Smooth muscle cell (in vitro differentiated cells): Measurements from ENCODE around the gene RASSF3. TPM values are rescaled to one million over a fixed set of nuclear protein-coding genes. Genes with fewer than 3 reads are reported as not detected.

Source experiments
- DNase-seq: peaks from one replicate; lab custom pipeline; 2025; ENCODE audit not compliant: unreplicated experiment; lab: John Stamatoyannopoulos, UW
- H2AFZ ChIP-seq: fragments of 200-600 bp; sonication (generic); 2 replicates; pipeline ENCODE4 v1.6.0; 2016; ENCODE audit warnings: antibody characterized with exemption, low read depth, mild to moderate bottlenecking
- H3F3A ChIP-seq: fragments of 200-600 bp; sonication (generic); 2 replicates; pipeline ENCODE4 v1.6.0; 2017; ENCODE audit warnings: antibody characterized with exemption, low read depth
- H3K27ac ChIP-seq: fragments of 200-600 bp; sonication (generic); 2 replicates; pipeline ENCODE4 v1.5.1; 2016; ENCODE audit warnings: low read depth, mild to moderate bottlenecking
- H3K27me3 ChIP-seq: fragments of 200-600 bp; sonication (generic); 2 replicates; pipeline ENCODE4 v1.6.1; 2016; ENCODE audit warnings: low read depth, mild to moderate bottlenecking
- H3K36me3 ChIP-seq: fragments of 200-600 bp; sonication (generic); 2 replicates; pipeline ENCODE4 v1.5.1; 2016; ENCODE audit warnings: low read depth
- H3K4me1 ChIP-seq: fragments of 200-600 bp; sonication (generic); 2 replicates; pipeline ENCODE4 v1.5.1; 2016; ENCODE audit warnings: low read depth
- H3K4me2 ChIP-seq: fragments of 200-600 bp; sonication (generic); 2 replicates; pipeline ENCODE4 v1.6.0; 2016; ENCODE audit warnings: mild to moderate bottlenecking
- H3K4me3 ChIP-seq: fragments of 200-600 bp; sonication (generic); 2 replicates; pipeline ENCODE4 v1.5.1; 2016; ENCODE audit warnings: mild to moderate bottlenecking
- H3K79me2 ChIP-seq: fragments of 200-600 bp; sonication (generic); 2 replicates; pipeline ENCODE4 v1.6.0; 2016; ENCODE audit warnings: low read depth, mild to moderate bottlenecking
- H3K9ac ChIP-seq: fragments of 200-600 bp; sonication (generic); 2 replicates; pipeline ENCODE4 v1.6.0; 2016; ENCODE audit warnings: low read depth
- H3K9me3 ChIP-seq: fragments of 200-600 bp; sonication (generic); replicated peaks from 2 replicates; pipeline ENCODE4 v1.5.1; 2016; ENCODE audit warnings: low read depth
- H4K20me1 ChIP-seq: fragments of 200-600 bp; sonication (generic); 2 replicates; pipeline ENCODE4 v1.6.0; 2016; ENCODE audit warnings: low read depth
- WGBS: methylation state at CpG from one replicate; pipeline ENCODE4 v1.1.7; 2016; ENCODE audit warnings: low lambda C conversion rate; 5-methylcytosine and 5-hydroxymethylcytosine counted together
- polyA plus RNA-seq: library from polyadenylated mRNA; unstranded; fragments of >200 nt; fragmentation: Nextera tagmentation; extraction: Ambion mirVana; gene quantifications from 2 replicates; pipeline ENCODE4 v1.2.1, GENCODE V29; 2016
- total RNA-seq: library from RNA; depleted of rRNA; stranded (reverse); fragments of >200 nt; gene quantifications from 2 replicates; pipeline ENCODE4 v1.2.3, GENCODE V29; 2014
- TF ChIP-seq, protein P1 (sequence below): fragments of 200-600 bp; sonication (generic); IDR thresholded peaks from 2 replicates; pipeline ENCODE4 v1.5.1; 2017; ENCODE audit warnings: borderline replicate concordance, mild to moderate bottlenecking, antibody characterized with exemption; ENCODE audit not compliant: insufficient read depth, poor library complexity, severe bottlenecking

Gene RASSF3
- total and polyA plus RNA-seq, 2 experiments from 2014 or later = 1.2 to 5.6 TPM

GRCh38 chr12:64733857-64734256, 123.6 kb downstream of the RASSF3 start:
- no peak overlapping the region for H3K27ac ChIP-seq
- no peak overlapping the region for H3K4me2 ChIP-seq
- H3K9ac ChIP-seq = no peak overlapping the region
- H3K4me1 ChIP-seq = no peaks in the 10 kb centered on the region
- H3K27me3 ChIP-seq = no peaks in the 10 kb centered on the region
- H2AFZ ChIP-seq = no peak overlapping the region
- no peaks in the 10 kb centered on the region for H3K9me3 ChIP-seq
- WGBS = 97% methylated on average over 4 of the region's 4 CpGs
- H3K79me2 ChIP-seq = no peaks in the 10 kb centered on the region
- TF ChIP-seq, protein P1, sequence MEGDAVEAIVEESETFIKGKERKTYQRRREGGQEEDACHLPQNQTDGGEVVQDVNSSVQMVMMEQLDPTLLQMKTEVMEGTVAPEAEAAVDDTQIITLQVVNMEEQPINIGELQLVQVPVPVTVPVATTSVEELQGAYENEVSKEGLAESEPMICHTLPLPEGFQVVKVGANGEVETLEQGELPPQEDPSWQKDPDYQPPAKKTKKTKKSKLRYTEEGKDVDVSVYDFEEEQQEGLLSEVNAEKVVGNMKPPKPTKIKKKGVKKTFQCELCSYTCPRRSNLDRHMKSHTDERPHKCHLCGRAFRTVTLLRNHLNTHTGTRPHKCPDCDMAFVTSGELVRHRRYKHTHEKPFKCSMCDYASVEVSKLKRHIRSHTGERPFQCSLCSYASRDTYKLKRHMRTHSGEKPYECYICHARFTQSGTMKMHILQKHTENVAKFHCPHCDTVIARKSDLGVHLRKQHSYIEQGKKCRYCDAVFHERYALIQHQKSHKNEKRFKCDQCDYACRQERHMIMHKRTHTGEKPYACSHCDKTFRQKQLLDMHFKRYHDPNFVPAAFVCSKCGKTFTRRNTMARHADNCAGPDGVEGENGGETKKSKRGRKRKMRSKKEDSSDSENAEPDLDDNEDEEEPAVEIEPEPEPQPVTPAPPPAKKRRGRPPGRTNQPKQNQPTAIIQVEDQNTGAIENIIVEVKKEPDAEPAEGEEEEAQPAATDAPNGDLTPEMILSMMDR = no peak
- H4K20me1 ChIP-seq = no peaks in the 10 kb centered on the region
- no peak overlapping the region for H3K4me3 ChIP-seq
- DNase-seq = no peak
- peaks cover 6% of the 10 kb centered on the region for H3K36me3 ChIP-seq
- no peaks in the 10 kb centered on the region for H3F3A ChIP-seq

- H3K27ac ChIP-seq = no peak overlapping the region
- no peak overlapping the region for H3K4me2 ChIP-seq
- no peaks in the 10 kb centered on the region for H3K27me3 ChIP-seq
- no peaks in the 10 kb centered on the region for H3K9me3 ChIP-seq
- no peak for DNase-seq
- H3K79me2 ChIP-seq = no peaks in the 10 kb centered on the region
- peaks cover 2% of the 10 kb centered on the region for H3F3A ChIP-seq
- H3K4me1 ChIP-seq = no peaks in the 10 kb centered on the region
- H3K9ac ChIP-seq = no peak overlapping the region
- no peak overlapping the region for H3K4me3 ChIP-seq
- H4K20me1 ChIP-seq = no peaks in the 10 kb centered on the region
- H2AFZ ChIP-seq = no peak overlapping the region
- H3K36me3 ChIP-seq = peaks cover 6% of the 10 kb centered on the region
- TF ChIP-seq, protein P1 = no peak
Measured at GRCh38 chr12:64735442-64735841, 125.1 kb downstream of the RASSF3 start.

DNA sequence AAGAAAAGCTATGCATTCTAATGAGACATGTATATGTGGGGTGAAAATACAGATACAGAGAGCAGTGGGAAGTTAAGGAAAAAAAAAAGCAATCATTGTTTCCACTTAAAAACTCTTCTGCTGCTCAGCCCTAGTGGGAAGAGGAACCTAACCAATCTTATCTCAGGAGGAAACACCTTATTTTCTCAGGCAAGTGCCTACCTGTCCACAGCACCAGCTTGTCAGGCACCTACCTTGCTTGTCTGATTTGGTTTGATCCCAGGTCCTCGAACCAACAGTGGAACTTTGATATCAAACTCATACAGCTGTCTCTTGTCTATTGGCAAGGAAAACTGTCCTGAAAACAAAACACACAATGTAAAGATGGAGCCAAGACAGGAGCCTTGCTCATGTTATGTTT, 126.5 kb downstream of the RASSF3 start:
- no peak overlapping the region for H3K27ac ChIP-seq
- no peaks in the 10 kb centered on the region for H3K4me1 ChIP-seq
- no peaks in the 10 kb centered on the region for H4K20me1 ChIP-seq
- peaks cover 6% of the 10 kb centered on the region for H3F3A ChIP-seq
- DNase-seq = no peak
- H3K79me2 ChIP-seq = no peaks in the 10 kb centered on the region
- peaks cover 6% of the 10 kb centered on the region for H3K36me3 ChIP-seq
- no peak overlapping the region for H2AFZ ChIP-seq
- H3K9me3 ChIP-seq = no peaks in the 10 kb centered on the region
- no peak overlapping the region for H3K9ac ChIP-seq
- no peak overlapping the region for H3K4me3 ChIP-seq
- TF ChIP-seq, protein P1 = no peak
- H3K4me2 ChIP-seq = no peak overlapping the region
- whole genome bisulfite sequencing = 90% methylated on average over 1 of the region's 1 CpG
- H3K27me3 ChIP-seq = no peaks in the 10 kb centered on the region

DNA sequence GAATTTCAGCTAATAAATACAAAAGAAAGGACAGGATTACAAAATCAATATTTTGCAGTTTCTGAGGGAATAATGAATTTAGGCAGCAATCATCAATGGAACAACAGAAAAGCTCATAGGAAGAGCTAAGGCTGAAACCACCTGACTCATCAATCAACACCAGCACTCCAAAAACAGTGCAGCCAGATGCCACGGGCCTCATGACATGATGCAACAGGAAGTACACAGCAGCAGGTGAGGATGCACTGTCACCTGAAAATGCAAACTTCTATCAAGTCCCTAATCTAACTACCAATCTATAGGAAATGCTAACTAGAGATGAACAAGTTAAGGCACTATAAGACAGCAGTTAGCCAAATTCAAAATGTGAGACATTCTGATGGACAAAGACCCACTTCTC, 127.2 kb downstream of the RASSF3 start:
- Histone ChIP-seq H3K36me3 (peaks cover 6% of the 10 kb centered on the region), H3F3A (peaks cover 6% of the 10 kb centered on the region), H3K27ac (no peak overlapping the region), H3K9ac (no peak overlapping the region), H3K4me2 (no peak overlapping the region), H3K9me3 (no peaks in the 10 kb centered on the region), H3K4me3 (no peak overlapping the region), H3K4me1 (no peaks in the 10 kb centered on the region), H4K20me1 (no peaks in the 10 kb centered on the region), H3K79me2 (no peaks in the 10 kb centered on the region), H2AFZ (no peak overlapping the region), H3K27me3 (no peaks in the 10 kb centered on the region)
- DNase-seq = no peak
- TF ChIP-seq, protein P1 = no peak
- WGBS = 63% methylated on average over 1 of the region's 1 CpG
